Measurements from ENCODE around the gene IL1RAPL2. TPM values are rescaled to one million over a fixed set of nuclear protein-coding genes. Genes with fewer than 3 reads are reported as not detected.

The IL1RAPL2 gene
- total RNA-seq, 6 experiments from 2014 or later, result 0.13 to 0.70 (median 0.29) TPM; not detected in 1

GRCh38 chrX:104568304-104568915 is 2.4 kb downstream of the IL1RAPL2 start:
- peak in 1 of 3 donors; percentile 23 for DNase-seq
- H3K4me3 ChIP-seq, result no peak overlapping the region
- no peaks in the 10 kb centered on the region for H3K36me3 ChIP-seq
- H3K27ac ChIP-seq, result no peak overlapping the region
- peaks cover 0 to 4% of the 10 kb centered on the region in 2 donors for H3K27me3 ChIP-seq
- no peak for TF ChIP-seq CTCF (IDR thresholded peaks at IDR 0.05)
- no peak for TF ChIP-seq POLR2A (IDR thresholded peaks at IDR 0.05)
- intact Hi-C loops (cut with DNase I), result no loop called here
- 32% methylated on average over 7 of the region's 23 CpGs for WGBS (ENCODE audit: insufficient coverage, low coverage, low lambda C conversion rate, missing lambda C conversion rate)
- H3K9me3 ChIP-seq, result no peaks in the 10 kb centered on the region
- H3K4me1 ChIP-seq, result peaks cover 0 to 4% (median 0%) of the 10 kb centered on the region in 4 donors
- no peak for ATAC-seq

- Histone ChIP-seq H3K9me3 (no peaks in the 10 kb centered on the region), H3K36me3 (no peaks in the 10 kb centered on the region), H3K27ac (no peak overlapping the region), H3K27me3 (no peaks in the 10 kb centered on the region), H3K4me1 (no peaks in the 10 kb centered on the region), H3K4me3 (no peak overlapping the region)
- ATAC-seq (no peak), DNase-seq (no peak)
- TF ChIP-seq CTCF (IDR thresholded peaks at IDR 0.05) (no peak), POLR2A (IDR thresholded peaks at IDR 0.05) (no peak)
- no CpG with 5 or more reads among the region's 2 CpGs for WGBS (ENCODE audit: insufficient coverage, low coverage, low lambda C conversion rate, missing lambda C conversion rate)
- intact Hi-C loops (cut with DNase I), result no loop called here
Measured at GRCh38 chrX:104618106-104618895, 52.3 kb downstream of the IL1RAPL2 start.

- no peak for DNase-seq
- Histone ChIP-seq H3K36me3 (no peaks in the 10 kb centered on the region), H3K4me1 (no peaks in the 10 kb centered on the region), H3K27ac (no peak overlapping the region), H3K4me3 (no peak overlapping the region), H3K9me3 (no peaks in the 10 kb centered on the region), H3K27me3 (no peaks in the 10 kb centered on the region)
- intact Hi-C loops (cut with DNase I), result no loop called here
- 73% methylated on average over 1 of the region's 1 CpG for WGBS (ENCODE audit: insufficient coverage, low coverage, low lambda C conversion rate, missing lambda C conversion rate)
- ATAC-seq, result no peak
- TF ChIP-seq CTCF (IDR thresholded peaks at IDR 0.05) (no peak), POLR2A (IDR thresholded peaks at IDR 0.05) (no peak)
Measured at GRCh38 chrX:104621781-104622180, 55.8 kb downstream of the IL1RAPL2 start.

GRCh38 chrX:104641176-104641575 is 75.2 kb downstream of the IL1RAPL2 start:
- ATAC-seq, result no peak
- no CpG with 5 or more reads among the region's 4 CpGs for WGBS (ENCODE audit: insufficient coverage, low coverage, low lambda C conversion rate, missing lambda C conversion rate)
- no peak for DNase-seq
- Histone ChIP-seq H3K27me3 (peaks cover 0 to 3% of the 10 kb centered on the region in 2 donors), H3K27ac (no peak overlapping the region), H3K36me3 (no peaks in the 10 kb centered on the region), H3K4me1 (no peaks in the 10 kb centered on the region), H3K9me3 (peaks cover 0 to 3% (median 0%) of the 10 kb centered on the region in 4 donors), H3K4me3 (no peak overlapping the region)
- intact Hi-C loops (cut with DNase I), result no loop called here
- TF ChIP-seq POLR2A (IDR thresholded peaks at IDR 0.05) (no peak), CTCF (IDR thresholded peaks at IDR 0.05) (no peak)

All from right lobe of liver (tissue), 6 donors.